SH-SY5Y (cell line): Measurements from ENCODE around the gene EPB41L1.

Experiments used
- GATA2 ChIP-seq: IDR thresholded peaks from 2 replicates; pipeline ENCODE4 v1.6.1; 2011; ENCODE audit warnings: mild to moderate bottlenecking, low read depth, low read length
- GATA3 ChIP-seq: IDR thresholded peaks from 2 replicates; pipeline ENCODE4 v1.6.1; 2011; ENCODE audit warnings: low read depth, mild to moderate bottlenecking, low read length, moderate library complexity

The EPB41L1 gene

GRCh38 chr20:36154700-36155628 lies at the start of gene EPB41L1:
TSS of gene EPB41L1 (plus strand) at chr20:36154740. CDS start at chr20:36173778, 19,038 bp downstream.
- no peak for TF ChIP-seq GATA3
- no peak for TF ChIP-seq GATA2

GRCh38 chr20:36104856-36105255 lies 49.7 kb upstream of the EPB41L1 start:
- no peak for TF ChIP-seq GATA2
- TF ChIP-seq GATA3: no peak

GRCh38 chr20:36105711-36106226 lies 48.8 kb upstream of the EPB41L1 start:
- TF ChIP-seq GATA2 (no peak), GATA3 (no peak)

DNA sequence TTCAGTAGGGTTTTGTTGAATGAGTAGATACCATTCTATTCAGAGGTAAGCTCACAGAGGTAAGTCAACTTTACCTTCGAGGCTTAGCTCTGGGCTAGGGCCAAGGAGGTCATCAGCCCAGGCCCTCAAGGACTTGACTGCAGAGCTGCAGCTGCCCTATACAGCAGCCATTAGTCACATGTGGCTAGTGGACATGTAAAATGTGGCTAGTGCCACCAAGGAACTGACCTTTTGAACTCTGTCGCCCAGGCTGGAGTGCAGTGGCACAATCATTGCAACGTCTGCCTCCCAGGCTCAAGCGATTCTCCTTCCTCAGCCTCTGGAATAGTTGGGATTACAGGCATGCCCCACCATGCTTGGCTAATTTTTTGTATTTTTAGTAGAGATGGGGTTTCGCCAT lies 47.9 kb upstream of the EPB41L1 start:
- TF ChIP-seq GATA2: no peak

DNA sequence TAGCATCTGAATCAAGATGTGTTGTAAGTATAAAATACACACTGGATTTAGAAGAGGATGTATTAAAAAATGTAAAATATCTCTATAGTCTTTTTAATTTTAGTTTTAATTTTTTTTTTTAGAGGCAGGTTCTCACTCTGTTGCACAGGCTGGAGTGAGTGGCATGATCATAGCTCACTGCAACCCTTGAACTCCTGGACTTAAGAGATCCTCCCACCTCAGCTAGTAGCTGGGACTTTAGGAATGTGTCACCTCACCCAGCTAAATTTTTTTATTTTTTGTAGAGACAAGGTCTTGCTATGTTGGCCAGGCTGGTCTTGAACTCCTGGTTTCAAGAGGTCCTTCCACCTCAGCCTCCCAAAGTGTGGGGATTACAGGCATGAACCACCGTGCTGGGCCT lies 46.7 kb upstream of the EPB41L1 start:
- TF ChIP-seq GATA2: no peak
- TF ChIP-seq GATA3: no peak

DNA sequence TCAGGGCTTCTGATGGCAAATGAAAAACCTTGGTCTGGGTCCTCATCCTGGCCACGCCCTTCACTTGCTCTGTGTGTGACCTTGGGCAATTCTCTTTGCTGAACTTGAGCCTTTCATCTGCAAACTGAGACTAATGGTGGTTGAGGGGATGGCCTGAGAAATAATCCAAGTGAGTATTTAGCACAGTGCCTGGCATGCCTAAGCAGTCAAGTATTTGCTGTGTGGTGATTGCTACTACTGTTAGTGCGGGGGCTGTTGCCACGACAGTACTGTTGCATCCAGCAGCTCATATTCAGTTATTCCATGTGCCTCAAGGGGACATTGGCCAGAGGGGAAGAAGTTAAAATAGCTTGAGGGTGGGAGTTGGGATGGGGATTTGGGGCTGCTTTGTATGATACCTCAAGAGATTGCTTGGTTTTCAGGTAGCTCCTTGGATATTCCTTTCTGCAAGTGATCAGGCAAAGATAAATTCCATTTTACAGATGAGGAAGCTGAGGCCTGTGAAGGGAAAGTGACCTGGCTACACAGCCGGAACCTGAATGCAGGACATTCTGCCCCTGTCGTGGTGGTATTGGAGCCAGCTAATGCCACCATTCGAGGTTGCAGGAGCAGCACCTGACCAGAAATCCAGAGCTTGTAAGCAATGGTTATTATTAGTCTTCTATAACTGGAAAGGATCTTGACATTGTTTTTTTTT lies 45.1 kb upstream of the EPB41L1 start:
- TF ChIP-seq GATA3 (no peak), GATA2 (no peak)

DNA sequence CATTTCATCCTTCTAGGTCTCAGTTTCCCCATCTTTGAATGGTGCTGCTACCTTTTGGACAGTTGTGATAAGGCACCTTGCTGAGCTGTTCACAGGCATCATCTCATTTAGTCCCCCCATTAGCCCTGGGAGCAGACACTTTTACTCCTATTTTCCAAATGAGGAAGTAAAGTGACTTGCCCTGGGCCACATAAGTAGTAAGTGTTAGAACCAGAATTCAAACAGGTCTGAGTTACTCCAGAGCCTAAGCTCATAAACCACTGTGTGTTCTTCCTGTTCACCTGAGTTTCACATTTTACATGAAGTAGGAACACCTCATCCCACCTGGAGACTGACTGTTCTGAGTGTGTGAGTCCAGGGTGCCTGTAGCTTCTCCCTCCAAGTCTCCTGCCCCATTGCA lies 43.5 kb upstream of the EPB41L1 start:
- TF ChIP-seq GATA3: no peak
- no peak for TF ChIP-seq GATA2

- TF ChIP-seq GATA2: no peak
- no peak for TF ChIP-seq GATA3
These were observed 42.4 kb upstream of the EPB41L1 start for GRCh38 chr20:36112112-36112511.

DNA sequence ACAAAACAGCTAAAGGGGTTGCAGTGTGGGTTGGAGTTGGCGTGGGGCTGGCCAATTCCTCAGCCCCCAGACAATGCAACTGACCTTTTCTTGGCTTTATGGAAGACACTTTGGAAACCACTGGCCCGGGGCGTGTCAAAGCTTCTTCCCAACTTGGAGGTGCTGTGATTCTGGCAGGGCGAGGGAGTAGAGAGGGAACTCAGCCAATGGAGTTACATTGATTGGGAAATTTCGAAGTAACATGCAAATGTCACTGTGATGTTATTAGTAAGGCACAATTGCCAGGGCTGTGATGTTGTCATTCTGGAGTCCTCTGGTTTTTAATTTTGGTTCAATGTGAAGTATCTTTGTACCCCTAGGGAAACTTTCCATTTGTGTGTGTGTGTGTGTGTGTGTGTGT lies 41.5 kb upstream of the EPB41L1 start:
- TF ChIP-seq GATA2 (no peak), GATA3 (no peak)

DNA sequence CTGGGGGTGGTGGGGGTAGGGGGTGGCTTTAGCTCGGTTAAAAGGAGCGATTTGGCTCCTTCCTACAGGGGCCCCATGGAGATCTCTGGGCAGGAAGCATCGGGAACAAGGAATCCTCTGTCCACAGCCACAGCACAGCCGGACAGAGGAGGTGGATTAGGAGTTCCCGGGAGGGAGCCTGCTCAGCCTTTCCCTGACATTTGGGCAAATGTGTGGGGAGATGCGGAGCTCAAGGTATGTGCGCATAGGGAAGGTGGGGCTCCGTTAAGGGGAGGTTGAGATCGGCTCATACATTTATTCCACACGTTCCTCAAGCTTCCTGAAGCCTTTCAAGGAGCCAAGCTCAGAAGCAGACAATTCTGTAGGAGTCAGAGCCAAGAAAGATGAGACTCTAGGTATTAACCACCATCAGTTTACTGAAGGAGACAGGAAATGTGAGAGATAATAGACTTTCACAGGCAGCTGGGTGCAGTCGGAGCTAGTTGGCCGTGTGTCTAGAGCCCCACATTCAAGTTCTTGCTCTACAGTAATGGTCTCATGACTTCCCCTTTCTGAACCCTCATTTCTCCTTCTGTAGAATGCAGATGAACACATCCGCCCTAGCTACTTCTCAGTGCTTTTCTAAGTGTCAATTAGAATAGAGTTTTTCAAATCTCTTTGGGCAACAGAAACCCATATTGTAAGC lies 40.8 kb upstream of the EPB41L1 start:
- TF ChIP-seq GATA3: no peak
- TF ChIP-seq GATA2: no peak

GRCh38 chr20:36114707-36115106 lies 39.8 kb upstream of the EPB41L1 start:
- TF ChIP-seq GATA2: no peak

- TF ChIP-seq GATA2: no peak
- no peak for TF ChIP-seq GATA3
These were observed 38.6 kb upstream of the EPB41L1 start for GRCh38 chr20:36115925-36116324.

GRCh38 chr20:36116807-36117441 lies 37.6 kb upstream of the EPB41L1 start:
- TF ChIP-seq GATA2: no peak
- no peak for TF ChIP-seq GATA3

DNA sequence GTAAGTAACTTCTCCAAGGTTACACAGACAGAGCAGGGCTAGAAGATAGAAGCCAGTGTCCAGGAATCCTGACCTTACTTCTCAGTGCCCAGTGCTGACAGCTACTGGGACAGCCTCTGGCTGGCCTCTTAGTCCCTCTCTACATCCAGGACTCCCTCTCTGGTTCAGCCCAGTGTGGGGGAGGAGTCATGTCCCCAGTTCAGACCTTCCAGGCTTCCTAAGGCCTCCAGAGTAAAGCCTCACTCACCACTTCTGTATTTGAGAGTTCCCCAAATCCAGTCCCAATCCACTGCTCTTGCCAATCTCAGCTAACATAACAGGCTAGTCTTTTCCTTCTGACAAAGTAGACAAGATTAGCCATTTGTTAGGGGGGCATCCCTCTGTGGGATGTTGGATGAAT lies 36.9 kb upstream of the EPB41L1 start:
- TF ChIP-seq GATA2: no peak
- TF ChIP-seq GATA3: no peak
